Measurements from ENCODE around the gene PGS1.

GRCh38 chr17:78419970-78420815 is 41.7 kb downstream of the PGS1 start:
- no peak for TF ChIP-seq CTCF (IDR thresholded peaks at IDR 0.05)
- TF ChIP-seq POLR2A (IDR thresholded peaks at IDR 0.05) = no peak
- TF ChIP-seq EP300 (IDR thresholded peaks at IDR 0.05) = no peak

All from ovary (tissue), 3 donors.